Fibroblast of lung (primary cell): ENCODE measurements around the gene MRPS18A. TPM values are rescaled to one million over a fixed set of nuclear protein-coding genes. Genes with fewer than 3 reads are reported as not detected.
A peak's percentile ranks its signal among the peaks of the same experiment; 100 is the strongest.
"Not testable (repeated sequence)": the region's sequence is repeated elsewhere in the genome, so short reads cannot be mapped to it uniquely, and the experiment has no call there.

Source experiments
- DNase-seq, 2 donors: peaks; one replicate each; pipeline versions ENCODE4 v3.0.0 to v3.0.0-alpha.2; 2010; ENCODE audit warnings: low read depth in 2 of 2
- H2AFZ ChIP-seq: 2 replicates; pipeline ENCODE4 v1.5.1; 2012; ENCODE audit warnings: low read length, control low read depth, inconsistent platforms
- H3K27ac ChIP-seq: 2 replicates; pipeline ENCODE4 v1.5.1; 2011; ENCODE audit warnings: low read length, control low read depth; ENCODE audit not compliant: insufficient read depth
- H3K27me3 ChIP-seq: 2 replicates; pipeline ENCODE4 v1.5.1; 2011; ENCODE audit warnings: mild to moderate bottlenecking, low read length; ENCODE audit not compliant: control insufficient read depth, insufficient read depth
- H3K36me3 ChIP-seq: 2 replicates; pipeline ENCODE4 v1.5.1; 2011; ENCODE audit warnings: low read length; ENCODE audit not compliant: control insufficient read depth, insufficient read depth
- H3K4me1 ChIP-seq: 2 replicates; pipeline ENCODE4 v1.5.1; 2011; ENCODE audit warnings: low read length; ENCODE audit not compliant: control insufficient read depth, insufficient read depth; ENCODE audit errors: extremely low read depth
- H3K4me2 ChIP-seq: 2 replicates; pipeline ENCODE4 v1.5.1; 2011; ENCODE audit warnings: low read length, control low read depth; ENCODE audit not compliant: insufficient read depth; ENCODE audit errors: extremely low read depth
- H3K4me3 ChIP-seq, 4 experiments: fragments of 200-600 bp in 1 of 4; sonication (generic) in 1 of 4; replicated peaks in 1 of 4; 2 replicates each; pipeline ENCODE4 v1.5.1; 2011 to 2016; ENCODE audit warnings: low read length in 4 of 4, low read depth in 3 of 4, mild to moderate bottlenecking in 3 of 4, control low read depth in 2 of 4, inconsistent platforms in 1 of 4, mixed read lengths in 1 of 4; ENCODE audit not compliant: insufficient read depth in 1 of 4; ENCODE audit errors: control extremely low read depth in 1 of 4
- H3K79me2 ChIP-seq: 2 replicates; pipeline ENCODE4 v1.5.1; 2012; ENCODE audit warnings: mild to moderate bottlenecking, low read length, inconsistent platforms; ENCODE audit not compliant: control insufficient read depth, insufficient read depth
- H3K9ac ChIP-seq: 2 replicates; pipeline ENCODE4 v1.5.1; 2011; ENCODE audit warnings: mild to moderate bottlenecking, low read length, control low read depth; ENCODE audit not compliant: insufficient read depth
- H3K9me3 ChIP-seq: 2 replicates; pipeline ENCODE4 v1.5.1; 2012; ENCODE audit warnings: low read depth, low read length; ENCODE audit not compliant: control insufficient read depth, insufficient read depth
- H4K20me1 ChIP-seq: 2 replicates; pipeline ENCODE4 v1.5.1; 2011; ENCODE audit warnings: low read length; ENCODE audit not compliant: control insufficient read depth, insufficient read depth; ENCODE audit errors: extremely low read depth
- CTCF ChIP-seq, 2 donors: IDR thresholded peaks in 1 of 2; conservative IDR thresholded peaks in 1 of 2; 1 replicate in 1 of 2; 2 replicates in 1 of 2; pipeline ENCODE4 v1.5.1; 2011 to 2012; ENCODE audit warnings: low read length in 2 of 2, control low read depth in 1 of 2, inconsistent platforms in 1 of 2, low read depth in 1 of 2, mild to moderate bottlenecking in 1 of 2
- EZH2 ChIP-seq: IDR thresholded peaks from 2 replicates; pipeline ENCODE4 v1.5.1; 2012; ENCODE audit warnings: low read length, control low read depth, mild to moderate bottlenecking; ENCODE audit errors: missing control alignments
- polyA plus RNA-seq, 2 donors: library from polyadenylated mRNA; depleted of rRNA in 1 of 2; stranded (reverse) in 1 of 2; unstranded in 1 of 2; fragments of >200 nt; gene quantifications; 2 replicates each; pipeline ENCODE4 v1.2.1, GENCODE V29; 2011 to 2012; ENCODE audit warnings: missing spikeins in 1 of 2
- total RNA-seq: library from RNA; depleted of rRNA; stranded (reverse); fragments of >200 nt; gene quantifications from 2 replicates; pipeline ENCODE4 v1.2.1, GENCODE V29; 2014

Gene MRPS18A
- total and polyA plus RNA-seq, 2 donors (not counting 1 experiment from before 2014, with no cell fraction given) = 31.8 to 42.1 TPM

- TF ChIP-seq CTCF (conservative IDR thresholded peaks at IDR 0.05 in 1 of 2, IDR thresholded peaks at IDR 0.05 in 1 of 2; ENCODE audit: low read depth in 1 of 2, low read length in 2 of 2) (no peak), EZH2 (no peak)
- H3K27me3 ChIP-seq = no peaks in the 10 kb centered on the region
- no peak overlapping the region for H2AFZ ChIP-seq
- H3K36me3 ChIP-seq = peaks cover 5% of the 10 kb centered on the region
- peaks cover 2% of the 10 kb centered on the region for H4K20me1 ChIP-seq
- H3K9ac ChIP-seq = no peak overlapping the region
- H3K9me3 ChIP-seq = no peaks in the 10 kb centered on the region
- no peak for DNase-seq
- H3K4me2 ChIP-seq = no peak overlapping the region
- no peak overlapping the region for H3K4me3 ChIP-seq
- H3K4me1 ChIP-seq = peaks cover 6% of the 10 kb centered on the region
- H3K27ac ChIP-seq = no peak overlapping the region
- no peaks in the 10 kb centered on the region for H3K79me2 ChIP-seq
Observed at GRCh38 chr6:43666196-43666920, 21.2 kb downstream of the MRPS18A start.

- Histone ChIP-seq H3K4me2 (peak overlapping the region; percentile 25), H3K36me3 (no peaks in the 10 kb centered on the region), H4K20me1 (peaks cover 2% of the 10 kb centered on the region), H3K4me1 (peaks cover 6% of the 10 kb centered on the region), H3K79me2 (no peaks in the 10 kb centered on the region), H3K27ac (no peak overlapping the region), H2AFZ (no peak overlapping the region), H3K9ac (no peak overlapping the region), H3K9me3 (no peaks in the 10 kb centered on the region), H3K27me3 (no peaks in the 10 kb centered on the region), H3K4me3 (no peak overlapping the region)
- no peak for TF ChIP-seq CTCF (conservative IDR thresholded peaks at IDR 0.05 in 1 of 2, IDR thresholded peaks at IDR 0.05 in 1 of 2; ENCODE audit: low read depth in 1 of 2, low read length in 2 of 2)
- TF ChIP-seq EZH2 = no peak
- DNase-seq = peak in 1 of 2 donors; percentile 34
Observed at GRCh38 chr6:43665376-43665775, 22.2 kb downstream of the MRPS18A start.

- H2AFZ ChIP-seq, H3K9me3 ChIP-seq, DNase-seq, H3K27ac ChIP-seq, H3K4me2 ChIP-seq, H3K79me2 ChIP-seq, H4K20me1 ChIP-seq, H3K36me3 ChIP-seq, H3K27me3 ChIP-seq, H3K4me1 ChIP-seq, H3K4me3 ChIP-seq, H3K9ac ChIP-seq: not testable (repeated sequence)
Observed at GRCh38 chr6:43662948-43663347, 24.6 kb downstream of the MRPS18A start.
